Keratinocyte (primary cell): ENCODE measurements around the gene CCNG2. TPM values are rescaled to one million over a fixed set of nuclear protein-coding genes. Genes with fewer than 3 reads are reported as not detected.

Experiments
- DNase-seq: peaks from one replicate; pipeline ENCODE4 v3.0.0-alpha.2; 2011; ENCODE audit warnings: low read depth, missing footprints, low spot score
- FAIRE-seq: peaks from 2 replicates; lab custom pipeline; 2011; peaks lifted over from hg19 to GRCh38; lab: Jason Lieb, UNC
- H2AFZ ChIP-seq: 2 replicates; pipeline ENCODE4 v1.6.0; 2012; ENCODE audit warnings: low read length, control low read depth, inconsistent platforms; ENCODE audit not compliant: control insufficient read depth
- H3K27ac ChIP-seq: 2 replicates; pipeline ENCODE4 v1.5.1; 2011; ENCODE audit warnings: low read length; ENCODE audit not compliant: control insufficient read depth, insufficient read depth
- H3K27me3 ChIP-seq: 3 replicates; pipeline ENCODE4 v1.6.0; 2011; ENCODE audit warnings: low read length; ENCODE audit not compliant: control insufficient read depth, insufficient read depth; ENCODE audit errors: extremely low read depth
- H3K36me3 ChIP-seq, 2 experiments: 2 replicates in 1 of 2; 3 replicates in 1 of 2; pipeline ENCODE4 v1.5.1; 2011; ENCODE audit warnings: low read length in 2 of 2, mild to moderate bottlenecking in 1 of 2; ENCODE audit not compliant: control insufficient read depth in 2 of 2, insufficient read depth in 2 of 2; ENCODE audit errors: extremely low read depth in 1 of 2
- H3K4me1 ChIP-seq: 3 replicates; pipeline ENCODE4 v1.5.1; 2011; ENCODE audit warnings: low read length; ENCODE audit not compliant: control insufficient read depth, insufficient read depth; ENCODE audit errors: extremely low read depth
- H3K4me2 ChIP-seq: 3 replicates; pipeline ENCODE4 v1.6.0; 2011; ENCODE audit warnings: low read depth, low read length; ENCODE audit not compliant: control insufficient read depth, insufficient read depth; ENCODE audit errors: extremely low read depth
- H3K4me3 ChIP-seq, 3 experiments: fragments of 200-600 bp in 1 of 3; sonication (generic) in 1 of 3; 2 replicates in 2 of 3; 3 replicates in 1 of 3; pipeline ENCODE4 v1.5.1; 2011 to 2016; ENCODE audit warnings: low read length in 3 of 3, mild to moderate bottlenecking in 3 of 3, control low read depth in 2 of 3, inconsistent platforms in 1 of 3, low read depth in 1 of 3, mixed read lengths in 1 of 3, mixed run types in 1 of 3, moderate library complexity in 1 of 3; ENCODE audit not compliant: control insufficient read depth in 2 of 3, insufficient read depth in 2 of 3; ENCODE audit errors: extremely low read depth in 1 of 3
- H3K79me2 ChIP-seq: 2 replicates; pipeline ENCODE4 v1.6.0; 2012; ENCODE audit warnings: low read length; ENCODE audit not compliant: control insufficient read depth, insufficient read depth
- H3K9ac ChIP-seq: 3 replicates; pipeline ENCODE4 v1.6.0; 2011; ENCODE audit warnings: low read length; ENCODE audit not compliant: control insufficient read depth, insufficient read depth; ENCODE audit errors: extremely low read depth
- H3K9me1 ChIP-seq: 3 replicates; pipeline ENCODE4 v1.6.0; 2011; ENCODE audit warnings: low read length; ENCODE audit not compliant: control insufficient read depth, insufficient read depth; ENCODE audit errors: extremely low read depth
- H3K9me3 ChIP-seq: 2 replicates; pipeline ENCODE4 v1.5.1; 2012; ENCODE audit warnings: low read depth, low read length; ENCODE audit not compliant: control insufficient read depth
- H4K20me1 ChIP-seq: 3 replicates; pipeline ENCODE4 v1.6.0; 2011; ENCODE audit warnings: low read length; ENCODE audit not compliant: control insufficient read depth, insufficient read depth; ENCODE audit errors: extremely low read depth
- EZH2 ChIP-seq: IDR thresholded peaks from one replicate; pipeline ENCODE4 v1.6.1; 2012; ENCODE audit warnings: inconsistent platforms, mild to moderate bottlenecking, low read length, moderate library complexity
- dilution Hi-C: fragments of 300-500 bp; cut with MboI; formaldehyde crosslinking; loops from one replicate; pipeline ENCODE4 v1.7.0; 2020; ENCODE audit warnings: low sequenced_read_pairs; ENCODE audit not compliant: extremely low pct_ligation_motif_present
- polyA plus RNA-seq, 5 experiments: library from polyadenylated mRNA; depleted of rRNA in 3 of 5; stranded (reverse) in 3 of 5; stranded (forward) in 1 of 5; unstranded in 1 of 5; fragments of >200 nt; gene quantifications; 1 replicate in 1 of 5; 2 replicates in 3 of 5; 3 replicates in 1 of 5; pipeline versions ENCODE4 v1.2.1 to v1.2.3, GENCODE V29; 2011 to 2012; ENCODE audit warnings: missing spikeins in 2 of 5, low read depth in 1 of 5, low replicate concordance in 1 of 5
- TF ChIP-seq, protein P1 (sequence below), 3 experiments: IDR thresholded peaks in 1 of 3; conservative IDR thresholded peaks in 1 of 3; optimal IDR thresholded peaks in 1 of 3; 2 replicates in 2 of 3; 3 replicates in 1 of 3; pipeline versions ENCODE3 to v1.5.1; 2011; ENCODE audit warnings: low read length in 3 of 3, mild to moderate bottlenecking in 3 of 3, moderate library complexity in 2 of 3, control low read depth in 1 of 3, inconsistent platforms in 1 of 3; ENCODE audit not compliant: insufficient read depth in 2 of 3; ENCODE audit errors: extremely low read depth in 1 of 3

CCNG2 gene
- polyA plus RNA-seq, 1 donor (not counting 4 experiments of a cell fraction or from before 2014, with no cell fraction given), result 96.9 TPM

DNA sequence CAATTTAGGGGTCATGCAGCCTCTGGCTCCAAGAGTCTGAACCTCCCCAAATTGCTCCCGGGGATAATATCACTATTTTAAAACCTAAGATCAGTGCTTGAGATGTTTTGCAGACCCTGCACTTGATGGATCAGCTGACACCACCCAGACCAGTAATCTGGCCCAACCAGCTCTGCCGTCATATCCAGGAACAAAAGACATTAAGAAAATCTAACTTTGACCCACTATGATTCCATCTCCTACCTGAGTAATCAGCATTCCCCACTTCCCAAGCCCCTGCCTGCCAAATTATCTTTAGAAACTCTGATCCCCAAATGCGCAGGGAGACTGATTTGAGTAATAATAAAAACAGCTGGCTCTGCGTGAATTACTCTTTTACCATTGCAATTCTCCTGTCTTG is 34.4 kb upstream of the CCNG2 start:
- no peaks in the 10 kb centered on the region for H3K27me3 ChIP-seq
- H3K79me2 ChIP-seq, result no peaks in the 10 kb centered on the region
- H3K4me3 ChIP-seq, result no peak overlapping the region
- no peak overlapping the region for H3K4me2 ChIP-seq
- no peaks in the 10 kb centered on the region for H3K9me3 ChIP-seq
- H3K4me1 ChIP-seq, result peaks cover 7% of the 10 kb centered on the region
- DNase-seq (no peak), FAIRE-seq (no peak)
- dilution Hi-C loops, result no loop called here
- H4K20me1 ChIP-seq, result no peaks in the 10 kb centered on the region
- no peaks in the 10 kb centered on the region for H3K9me1 ChIP-seq
- H3K36me3 ChIP-seq, result no peaks in the 10 kb centered on the region
- H2AFZ ChIP-seq, result no peak overlapping the region
- TF ChIP-seq, protein P1, sequence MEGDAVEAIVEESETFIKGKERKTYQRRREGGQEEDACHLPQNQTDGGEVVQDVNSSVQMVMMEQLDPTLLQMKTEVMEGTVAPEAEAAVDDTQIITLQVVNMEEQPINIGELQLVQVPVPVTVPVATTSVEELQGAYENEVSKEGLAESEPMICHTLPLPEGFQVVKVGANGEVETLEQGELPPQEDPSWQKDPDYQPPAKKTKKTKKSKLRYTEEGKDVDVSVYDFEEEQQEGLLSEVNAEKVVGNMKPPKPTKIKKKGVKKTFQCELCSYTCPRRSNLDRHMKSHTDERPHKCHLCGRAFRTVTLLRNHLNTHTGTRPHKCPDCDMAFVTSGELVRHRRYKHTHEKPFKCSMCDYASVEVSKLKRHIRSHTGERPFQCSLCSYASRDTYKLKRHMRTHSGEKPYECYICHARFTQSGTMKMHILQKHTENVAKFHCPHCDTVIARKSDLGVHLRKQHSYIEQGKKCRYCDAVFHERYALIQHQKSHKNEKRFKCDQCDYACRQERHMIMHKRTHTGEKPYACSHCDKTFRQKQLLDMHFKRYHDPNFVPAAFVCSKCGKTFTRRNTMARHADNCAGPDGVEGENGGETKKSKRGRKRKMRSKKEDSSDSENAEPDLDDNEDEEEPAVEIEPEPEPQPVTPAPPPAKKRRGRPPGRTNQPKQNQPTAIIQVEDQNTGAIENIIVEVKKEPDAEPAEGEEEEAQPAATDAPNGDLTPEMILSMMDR (optimal IDR thresholded peaks at IDR 0.05 in 1 of 3, IDR thresholded peaks at IDR 0.05 in 1 of 3, conservative IDR thresholded peaks at IDR 0.05 in 1 of 3; ENCODE audit: extremely low read depth in 1 of 3, insufficient read depth in 2 of 3, low read length in 3 of 3), result no peak
- TF ChIP-seq EZH2, result no peak
- no peak overlapping the region for H3K9ac ChIP-seq
- H3K27ac ChIP-seq, result no peak overlapping the region

DNA sequence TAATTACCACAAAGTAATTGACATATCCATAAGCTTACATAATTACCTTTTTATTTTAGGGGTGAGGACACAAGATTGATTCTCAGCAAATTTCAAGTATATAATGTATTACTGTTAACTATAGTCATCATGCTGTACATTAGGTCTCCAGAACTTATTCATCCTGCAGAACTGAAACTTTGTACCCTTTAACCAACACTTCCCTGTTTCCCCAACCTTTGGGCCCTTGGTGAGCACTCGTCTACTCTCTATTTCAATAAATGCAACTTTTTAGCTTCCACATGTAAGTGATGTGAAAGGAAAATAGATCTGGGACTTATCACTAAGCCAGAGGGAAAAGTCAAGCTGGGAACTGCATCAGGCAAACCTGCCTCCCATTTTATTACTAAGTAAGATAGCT is 33.6 kb upstream of the CCNG2 start:
- Histone ChIP-seq H3K9ac (no peak overlapping the region), H3K4me1 (peaks cover 7% of the 10 kb centered on the region), H2AFZ (no peak overlapping the region), H3K79me2 (no peaks in the 10 kb centered on the region), H3K4me3 (no peak overlapping the region), H3K4me2 (no peak overlapping the region), H3K36me3 (no peaks in the 10 kb centered on the region), H3K9me3 (no peaks in the 10 kb centered on the region), H4K20me1 (no peaks in the 10 kb centered on the region), H3K27me3 (no peaks in the 10 kb centered on the region), H3K9me1 (no peaks in the 10 kb centered on the region), H3K27ac (no peak overlapping the region)
- no peak for DNase-seq
- TF ChIP-seq, protein P1 (optimal IDR thresholded peaks at IDR 0.05 in 1 of 3, IDR thresholded peaks at IDR 0.05 in 1 of 3, conservative IDR thresholded peaks at IDR 0.05 in 1 of 3; ENCODE audit: extremely low read depth in 1 of 3, insufficient read depth in 2 of 3, low read length in 3 of 3), result no peak
- no peak for TF ChIP-seq EZH2
- FAIRE-seq, result no peak
- dilution Hi-C loops, result no loop called here
